HG03108 (cell line): ENCODE data around the gene LRRC10.

Experiments used
- ATAC-seq: cut with Tn5 transposase; IDR thresholded peaks from one replicate; pipeline ENCODE4 v1.9.1; 2021; ENCODE audit warnings: moderate library complexity; ENCODE audit not compliant: unreplicated experiment

The LRRC10 gene

DNA sequence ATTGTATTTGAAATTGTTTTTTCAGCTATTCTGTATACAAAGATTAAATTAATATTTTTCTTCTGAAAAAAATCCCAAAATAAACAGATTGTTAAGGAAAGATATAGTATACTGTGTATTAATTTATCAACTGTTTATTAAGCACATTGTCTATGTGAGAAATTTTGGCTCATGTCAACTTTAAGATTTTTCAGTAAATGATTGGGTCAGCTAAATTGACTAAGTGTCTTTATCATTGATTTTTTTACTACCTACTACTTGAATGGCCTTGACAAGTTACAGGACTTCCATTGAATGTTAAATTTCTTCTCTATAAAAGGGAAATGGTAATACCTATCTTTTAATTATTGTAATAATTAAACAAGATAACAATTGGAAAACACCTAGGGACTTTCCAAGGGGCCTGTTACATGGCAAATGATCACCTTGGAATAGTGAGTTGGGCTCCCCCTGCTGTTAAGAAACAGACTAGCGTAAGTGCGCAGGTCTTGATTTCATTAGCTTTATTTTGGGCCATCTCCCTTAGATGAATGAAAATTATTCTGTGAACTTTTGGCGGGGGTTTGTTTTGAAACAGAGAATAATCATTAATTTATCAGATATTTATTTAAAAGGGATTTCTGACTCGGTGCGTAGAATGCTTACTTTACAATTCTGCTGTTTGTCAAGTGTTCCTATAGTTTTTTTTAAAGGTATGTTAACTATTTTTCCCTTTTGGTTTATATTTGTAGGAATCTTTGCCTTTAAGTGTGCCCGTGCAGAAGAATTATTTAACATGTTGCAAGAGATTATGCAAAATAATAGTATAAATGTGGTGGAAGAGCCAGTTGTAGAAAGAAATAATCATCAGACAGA lies 39.9 kb downstream of the LRRC10 start:
- no peak for ATAC-seq

DNA sequence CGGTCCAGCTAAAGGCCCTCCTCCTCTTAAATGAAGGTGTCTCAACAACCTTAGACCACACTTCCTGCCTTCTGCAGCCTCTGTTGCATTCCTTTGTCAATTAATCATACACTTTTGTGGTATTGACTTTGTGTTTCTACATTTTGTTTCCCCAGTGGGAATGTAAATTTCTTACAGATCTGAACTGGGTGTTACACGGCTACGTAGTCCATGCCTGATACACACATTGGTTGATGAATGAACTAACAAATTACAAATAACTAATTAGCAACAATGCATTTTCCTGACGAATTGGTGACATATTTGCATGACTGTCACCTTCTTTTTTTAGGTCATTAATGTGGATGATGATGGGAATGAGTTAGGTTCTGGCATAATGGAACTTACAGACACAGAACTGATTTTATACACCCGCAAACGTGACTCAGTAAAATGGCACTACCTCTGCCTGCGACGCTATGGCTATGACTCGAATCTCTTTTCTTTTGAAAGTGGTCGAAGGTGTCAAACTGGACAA lies 40.6 kb downstream of the LRRC10 start:
- ATAC-seq, result no peak

DNA sequence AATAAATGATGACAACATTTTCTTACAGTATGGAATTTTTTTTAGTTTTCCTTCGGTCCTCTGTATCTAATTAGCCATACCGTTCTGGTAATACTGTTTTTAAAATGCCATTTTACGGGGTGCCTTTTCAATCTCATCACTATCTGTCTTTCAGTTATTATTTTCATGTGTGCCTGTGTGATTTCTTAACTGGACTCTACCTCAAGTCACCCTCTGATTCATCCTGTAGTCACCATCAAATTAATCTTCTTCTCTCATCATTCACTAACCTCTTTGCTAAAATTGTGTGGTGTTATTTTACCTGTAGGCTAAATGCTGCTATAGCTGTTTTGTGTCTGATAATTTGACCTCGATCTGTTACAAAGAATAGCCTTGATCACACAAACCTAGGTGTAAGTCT lies 41.5 kb downstream of the LRRC10 start:
- no peak for ATAC-seq

DNA sequence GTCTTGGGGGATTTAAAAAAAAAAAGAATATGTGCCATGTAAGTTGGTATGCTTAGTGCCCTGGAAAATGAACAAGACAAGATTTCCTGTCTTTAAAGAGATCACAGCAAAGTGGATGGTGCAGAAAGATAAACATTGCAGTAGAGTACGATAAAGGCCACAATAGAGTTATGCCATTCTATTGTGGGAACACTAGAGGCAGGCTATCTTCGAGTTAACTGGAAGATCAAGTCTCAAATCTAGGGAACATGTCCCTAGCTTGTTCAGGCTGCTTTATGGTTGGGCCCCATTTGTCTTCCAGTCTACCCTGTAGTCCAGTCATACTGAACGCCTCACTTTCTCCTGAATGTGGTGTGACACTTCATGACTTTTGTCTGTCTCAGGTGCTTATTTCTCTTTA lies 44.1 kb downstream of the LRRC10 start:
- ATAC-seq, result no peak

DNA sequence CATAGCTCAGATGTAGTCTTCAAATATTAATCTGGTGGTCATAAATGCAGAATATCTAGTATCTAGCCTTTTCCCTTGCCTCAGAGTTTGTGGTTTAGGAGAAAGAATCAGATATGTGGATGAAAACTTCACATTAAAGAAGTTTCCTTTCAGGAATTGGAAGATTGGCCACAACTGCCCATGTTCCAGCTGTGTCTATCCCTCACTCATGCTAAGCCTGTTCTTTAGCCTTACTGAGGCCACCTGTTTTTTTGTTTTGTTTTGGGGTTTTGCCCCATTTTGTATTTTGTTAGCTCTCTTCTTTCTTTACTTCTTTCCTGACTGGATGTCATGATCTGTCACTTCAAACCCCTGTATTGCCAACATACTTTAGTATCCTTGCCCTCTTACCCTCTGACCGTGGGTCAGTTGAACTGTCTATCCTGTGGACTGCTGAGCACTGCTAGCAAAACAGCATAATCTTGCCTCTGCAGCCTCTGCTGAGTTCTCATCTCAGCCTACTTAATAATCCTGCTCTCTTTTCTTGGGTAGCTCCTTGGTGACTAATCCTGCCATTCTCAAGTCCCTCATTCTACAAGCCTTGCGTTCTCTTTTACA lies 47.4 kb downstream of the LRRC10 start:
- no peak for ATAC-seq
